ENCODE data around the gene ADAMTS2.

The ADAMTS2 gene

GRCh38 chr5:179371681-179372680 is 26.7 kb upstream of the ADAMTS2 start:
- no peak for DNase-seq

- no peak for DNase-seq
Measured at GRCh38 chr5:179371121-179371510, 25.9 kb upstream of the ADAMTS2 start.

- no peak for DNase-seq
Measured at GRCh38 chr5:179370490-179371120, 25.3 kb upstream of the ADAMTS2 start.

- DNase-seq: no peak
Measured at GRCh38 chr5:179369530-179369884, 24.2 kb upstream of the ADAMTS2 start.

GRCh38 chr5:179368806-179369529 is 23.7 kb upstream of the ADAMTS2 start:
- DNase-seq: no peak

GRCh38 chr5:179368126-179368805 is 23.0 kb upstream of the ADAMTS2 start:
- no peak for DNase-seq

GRCh38 chr5:179367491-179367890 is 22.2 kb upstream of the ADAMTS2 start:
- no peak for DNase-seq

- DNase-seq: no peak
Measured at GRCh38 chr5:179362355-179362754, 17.1 kb upstream of the ADAMTS2 start.

- no peak for DNase-seq
Measured at GRCh38 chr5:179361037-179361603, 15.9 kb upstream of the ADAMTS2 start.

GRCh38 chr5:179357031-179357430 is 11.8 kb upstream of the ADAMTS2 start:
- DNase-seq: no peak

- peak; percentile 87 for DNase-seq
Measured at GRCh38 chr5:179355976-179356974, 11.0 kb upstream of the ADAMTS2 start.

- DNase-seq: no peak
Measured at GRCh38 chr5:179354305-179354882, 9.1 kb upstream of the ADAMTS2 start.

- peak; percentile 63 for DNase-seq
Measured at GRCh38 chr5:179348843-179349242, 3.6 kb upstream of the ADAMTS2 start.

- DNase-seq: no peak
Measured at GRCh38 chr5:179348011-179348530, 2.8 kb upstream of the ADAMTS2 start.

GRCh38 chr5:179347581-179347980 is 2.3 kb upstream of the ADAMTS2 start:
- no peak for DNase-seq

- no peak for DNase-seq
Measured at GRCh38 chr5:179346875-179347274, 1.6 kb upstream of the ADAMTS2 start.

- DNase-seq: no peak
Measured at GRCh38 chr5:179346401-179346800, 1.1 kb upstream of the ADAMTS2 start.

GRCh38 chr5:179345183-179345432 is 153 bp downstream of the ADAMTS2 start:
- no peak for DNase-seq

- no peak for DNase-seq
Measured at GRCh38 chr5:179344431-179345182, 654 bp downstream of the ADAMTS2 start.

Data from MV-4-11 (cell line).